ENCODE results near the gene CFAP74. TPM values are rescaled to one million over a fixed set of nuclear protein-coding genes. Genes with fewer than 3 reads are reported as not detected.

The CFAP74 gene
- total RNA-seq, 1 experiment from 2014 or later = 0.28 TPM

DNA sequence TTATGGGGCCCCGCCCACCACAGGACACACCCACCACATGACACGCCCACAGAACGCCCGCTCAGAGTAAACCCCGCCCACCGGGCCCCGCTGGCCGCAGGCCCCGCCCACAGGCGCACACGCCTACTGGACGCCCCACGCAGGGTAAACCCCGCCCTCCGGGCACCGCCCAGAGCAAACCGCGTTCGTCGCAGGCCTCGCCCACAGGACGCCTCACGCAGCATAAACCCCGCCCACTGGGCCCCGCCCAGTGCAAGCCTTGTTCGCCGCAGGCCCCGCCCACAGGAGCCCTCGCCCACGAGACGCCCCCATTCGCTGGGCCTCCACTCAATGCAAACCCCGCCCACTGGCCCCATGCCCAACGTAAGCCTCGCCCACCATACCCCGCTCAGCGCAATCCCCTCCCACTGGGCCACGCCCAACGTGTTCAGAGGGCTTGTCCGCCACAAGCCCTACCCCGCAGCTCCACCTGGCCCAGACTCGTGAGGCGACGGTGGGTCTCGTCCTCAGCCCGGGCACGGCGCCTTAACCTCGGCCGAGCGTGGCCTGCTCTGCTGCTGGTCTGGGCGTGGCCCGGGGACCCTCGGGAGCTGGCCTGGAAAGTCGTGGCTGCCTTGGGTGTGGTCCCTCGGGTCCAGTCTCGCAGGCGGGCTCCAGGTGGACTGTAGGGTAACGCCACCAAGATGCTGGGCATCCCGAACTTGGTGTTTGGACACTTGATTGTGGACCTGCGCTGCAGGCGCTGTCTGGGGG is 84.1 kb downstream of the CFAP74 start:
- Mint-ChIP-seq H3K4me1 (peaks cover 4 to 21% of the 10 kb centered on the region in 2 experiments), H3K27ac (no peak overlapping the region), H3K9me3 (no peaks in the 10 kb centered on the region), H3K27me3 (ENCODE audit: low read depth) (no peaks in the 10 kb centered on the region; the same call in none of the 2 replicates), H3K36me3 (ENCODE audit: insufficient read depth in 1 of 3, low read depth in 3 of 3) (no peaks in the 10 kb centered on the region; a peak in 1 of 7 replicates), H3K4me3 (peak overlapping the region; percentile 15 to 68)
- no peak overlapping the region for H4K91ac ChIP-seq (ENCODE audit: insufficient read length, low read depth, low read length)
- H3K14ac ChIP-seq (ENCODE audit: insufficient read depth, low read length) = 0 out of 2 replicates have a peak overlapping the region, but pooled peaks have one; percentile 9
- no peak overlapping the region for H4K8ac ChIP-seq (replicated peaks; ENCODE audit: insufficient read length, low read depth, low read length)
- H3K4ac ChIP-seq (ENCODE audit: low read depth, low read length) = no peak overlapping the region
- no peak overlapping the region for H3K23ac ChIP-seq (ENCODE audit: insufficient read length, low read depth, low read length)
- H2AK5ac ChIP-seq (ENCODE audit: insufficient read length, low read length) = no peak overlapping the region
- TF ChIP-seq, protein P1, sequence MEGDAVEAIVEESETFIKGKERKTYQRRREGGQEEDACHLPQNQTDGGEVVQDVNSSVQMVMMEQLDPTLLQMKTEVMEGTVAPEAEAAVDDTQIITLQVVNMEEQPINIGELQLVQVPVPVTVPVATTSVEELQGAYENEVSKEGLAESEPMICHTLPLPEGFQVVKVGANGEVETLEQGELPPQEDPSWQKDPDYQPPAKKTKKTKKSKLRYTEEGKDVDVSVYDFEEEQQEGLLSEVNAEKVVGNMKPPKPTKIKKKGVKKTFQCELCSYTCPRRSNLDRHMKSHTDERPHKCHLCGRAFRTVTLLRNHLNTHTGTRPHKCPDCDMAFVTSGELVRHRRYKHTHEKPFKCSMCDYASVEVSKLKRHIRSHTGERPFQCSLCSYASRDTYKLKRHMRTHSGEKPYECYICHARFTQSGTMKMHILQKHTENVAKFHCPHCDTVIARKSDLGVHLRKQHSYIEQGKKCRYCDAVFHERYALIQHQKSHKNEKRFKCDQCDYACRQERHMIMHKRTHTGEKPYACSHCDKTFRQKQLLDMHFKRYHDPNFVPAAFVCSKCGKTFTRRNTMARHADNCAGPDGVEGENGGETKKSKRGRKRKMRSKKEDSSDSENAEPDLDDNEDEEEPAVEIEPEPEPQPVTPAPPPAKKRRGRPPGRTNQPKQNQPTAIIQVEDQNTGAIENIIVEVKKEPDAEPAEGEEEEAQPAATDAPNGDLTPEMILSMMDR (conservative IDR thresholded peaks at IDR 0.05) = no peak
- H3K27me3 ChIP-seq (ENCODE audit: insufficient read depth, low read length) = no peaks in the 10 kb centered on the region
- no peaks in the 10 kb centered on the region for H3K4me1 ChIP-seq (ENCODE audit: insufficient read depth, low read length)
- H3K27ac ChIP-seq (ENCODE audit: insufficient read length, low read depth, low read length) = no peak overlapping the region
- H3T11ph ChIP-seq (ENCODE audit: low read length) = no peak overlapping the region
- H2BK5ac ChIP-seq (ENCODE audit: insufficient read length, low read length) = no peak overlapping the region
- no peaks in the 10 kb centered on the region for H3K23me2 ChIP-seq (ENCODE audit: insufficient read length, low read depth, low read length, poor library complexity, severe bottlenecking)
- H2BK20ac ChIP-seq (ENCODE audit: low read depth, low read length, poor library complexity, severe bottlenecking) = no peak overlapping the region
- peak; percentile 100 for DNase-seq
- H3K79me1 ChIP-seq (ENCODE audit: insufficient read depth, low read depth, low read length, poor library complexity, severe bottlenecking) = no peaks in the 10 kb centered on the region
- H2AFZ ChIP-seq (ENCODE audit: low read length) = no peak overlapping the region
- H3K4me2 ChIP-seq (ENCODE audit: insufficient read depth, insufficient read length, low read length) = peak overlapping the region; percentile 21
- no peaks in the 10 kb centered on the region for H3K9me3 ChIP-seq (ENCODE audit: control insufficient read depth, low read depth, low read length)
- no CpG with 5 or more reads among the region's 62 CpGs for WGBS (ENCODE audit: extremely low coverage, insufficient read length, low lambda C conversion rate)
- no peak overlapping the region for H2BK120ac ChIP-seq (ENCODE audit: low read depth, low read length, poor library complexity, severe bottlenecking)
- no peak overlapping the region for H2BK15ac ChIP-seq (ENCODE audit: low read depth, low read length)
- H4K20me1 ChIP-seq (ENCODE audit: control insufficient read depth, insufficient read depth, insufficient read length) = no peaks in the 10 kb centered on the region
- peak overlapping the region; percentile 81 for H3K18ac ChIP-seq (ENCODE audit: insufficient read length, low read depth, low read length)
- H3K9ac ChIP-seq (ENCODE audit: extremely low read depth, insufficient read length, low read length) = no peak overlapping the region
- H3K56ac ChIP-seq (ENCODE audit: insufficient read length, low read depth, low read length) = no peak overlapping the region
- no peak overlapping the region for H2BK12ac ChIP-seq (ENCODE audit: insufficient read length, low read depth, low read length)
- no peaks in the 10 kb centered on the region for H3K79me2 ChIP-seq (ENCODE audit: insufficient read depth, low read length)
- no peak overlapping the region for H4K5ac ChIP-seq (ENCODE audit: insufficient read length, low read depth, low read length)
